ENCODE data around the gene OR56B4.

DNA sequence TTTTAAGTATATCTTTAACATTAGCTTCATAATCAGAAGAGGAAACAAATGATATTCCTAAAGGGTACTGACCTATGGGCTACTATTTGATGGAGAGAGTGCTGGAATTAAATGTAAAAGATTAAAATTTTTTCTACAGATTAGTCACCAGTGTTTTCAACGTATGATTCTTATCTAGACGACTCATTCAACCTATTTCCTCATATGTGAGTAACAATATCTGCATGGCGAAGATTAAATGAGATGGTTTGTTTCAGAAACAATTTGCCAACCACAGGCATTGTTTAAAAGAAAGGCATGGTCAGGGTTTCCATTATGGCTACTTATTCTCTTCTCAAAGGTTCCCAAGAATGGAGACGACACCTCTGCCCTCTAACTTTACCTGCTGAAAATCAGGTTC is 20.4 kb downstream of the OR56B4 start:
- TF ChIP-seq, protein P1, sequence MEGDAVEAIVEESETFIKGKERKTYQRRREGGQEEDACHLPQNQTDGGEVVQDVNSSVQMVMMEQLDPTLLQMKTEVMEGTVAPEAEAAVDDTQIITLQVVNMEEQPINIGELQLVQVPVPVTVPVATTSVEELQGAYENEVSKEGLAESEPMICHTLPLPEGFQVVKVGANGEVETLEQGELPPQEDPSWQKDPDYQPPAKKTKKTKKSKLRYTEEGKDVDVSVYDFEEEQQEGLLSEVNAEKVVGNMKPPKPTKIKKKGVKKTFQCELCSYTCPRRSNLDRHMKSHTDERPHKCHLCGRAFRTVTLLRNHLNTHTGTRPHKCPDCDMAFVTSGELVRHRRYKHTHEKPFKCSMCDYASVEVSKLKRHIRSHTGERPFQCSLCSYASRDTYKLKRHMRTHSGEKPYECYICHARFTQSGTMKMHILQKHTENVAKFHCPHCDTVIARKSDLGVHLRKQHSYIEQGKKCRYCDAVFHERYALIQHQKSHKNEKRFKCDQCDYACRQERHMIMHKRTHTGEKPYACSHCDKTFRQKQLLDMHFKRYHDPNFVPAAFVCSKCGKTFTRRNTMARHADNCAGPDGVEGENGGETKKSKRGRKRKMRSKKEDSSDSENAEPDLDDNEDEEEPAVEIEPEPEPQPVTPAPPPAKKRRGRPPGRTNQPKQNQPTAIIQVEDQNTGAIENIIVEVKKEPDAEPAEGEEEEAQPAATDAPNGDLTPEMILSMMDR (conservative IDR thresholded peaks at IDR 0.05), result no peak
- TF ChIP-seq ZFX (IDR thresholded peaks at IDR 0.05), result no peak

Data from C4-2B (cell line).